B cell (primary cell): ENCODE data around the gene PRDM11. TPM values are rescaled to one million over a fixed set of nuclear protein-coding genes. Genes with fewer than 3 reads are reported as not detected.

Experiments used
- ATAC-seq: fragments of 200-7000 bp; cut with Tn5 transposase; one replicate; pipeline ENCODE4 v1.10.0; 2021; ENCODE audit warnings: low read depth, mild to moderate bottlenecking, moderate number of reproducible peaks, moderate library complexity
- CTCF ChIA-PET: fragments of 350-600 bp; sonication (Branson Sonifier 250); formaldehyde crosslinking; loops from one replicate; lab custom pipeline; 2021; ENCODE audit warnings: antibody characterized with exemption, inconsistent platforms; lab: Charles Lee
- POLR2A ChIA-PET: fragments of 350-600 bp; sonication (Branson Sonifier 250); formaldehyde crosslinking; loops from one replicate; lab custom pipeline; 2021; ENCODE audit warnings: antibody characterized with exemption; lab: Charles Lee
- DNase-seq: peaks from one replicate; pipeline ENCODE4 v3.0.0; 2013
- H2AFZ ChIP-seq: 2 replicates; pipeline ENCODE4 v1.6.1; 2012; ENCODE audit warnings: mild to moderate bottlenecking, low read depth, low read length; ENCODE audit not compliant: insufficient read depth, poor library complexity, severe bottlenecking
- H3K27ac ChIP-seq, 2 donors: 1 replicate in 1 of 2; 2 replicates in 1 of 2; pipeline ENCODE4 v1.5.1; 2012 to 2013; ENCODE audit warnings: low read length in 2 of 2, mild to moderate bottlenecking in 2 of 2, moderate library complexity in 1 of 2
- H3K27me3 ChIP-seq, 4 experiments: fragments of 200-600 bp in 1 of 4; sonication (generic) in 1 of 4; replicated peaks in 1 of 4; 1 replicate in 2 of 4; 2 replicates in 2 of 4; pipeline versions ENCODE4 v1.6.1 to v1.7.0; 2013 to 2016; ENCODE audit warnings: low read length in 3 of 4, mild to moderate bottlenecking in 2 of 4, mixed read lengths in 1 of 4, moderate library complexity in 1 of 4; ENCODE audit not compliant: insufficient read depth in 4 of 4, control insufficient read depth in 3 of 4; ENCODE audit errors: control extremely low read depth in 1 of 4
- H3K36me3 ChIP-seq, 2 experiments: replicated peaks in 1 of 2; 1 replicate in 1 of 2; 2 replicates in 1 of 2; pipeline versions ENCODE4 v1.6.1 to v1.7.1; 2013; ENCODE audit warnings: low read length in 1 of 2; ENCODE audit not compliant: insufficient read depth in 2 of 2, control insufficient read depth in 1 of 2; ENCODE audit errors: control extremely low read depth in 1 of 2, extremely low read depth in 1 of 2
- H3K4me1 ChIP-seq, 2 donors: fragments of 200-600 bp in 1 of 2; sonication (generic) in 1 of 2; 1 replicate in 1 of 2; 2 replicates in 1 of 2; pipeline versions ENCODE4 v1.5.1 to v1.6.1; 2013 to 2017; ENCODE audit warnings: low read length in 2 of 2; ENCODE audit not compliant: control insufficient read depth in 2 of 2, insufficient read depth in 2 of 2
- H3K4me2 ChIP-seq: replicated peaks from 2 replicates; pipeline ENCODE3; 2012; ENCODE audit warnings: mild to moderate bottlenecking, low read depth, low read length; ENCODE audit not compliant: poor library complexity, severe bottlenecking
- H3K4me3 ChIP-seq, 5 experiments: fragments of 200-600 bp in 1 of 5; sonication (generic) in 1 of 5; 1 replicate in 3 of 5; 2 replicates in 2 of 5; pipeline versions ENCODE4 v1.5.1 to v1.7.0; 2011 to 2016; ENCODE audit warnings: low read length in 4 of 5, mild to moderate bottlenecking in 4 of 5, low read depth in 2 of 5, control low read depth in 1 of 5, moderate library complexity in 1 of 5; ENCODE audit not compliant: insufficient read depth in 1 of 5; ENCODE audit errors: control extremely low read depth in 1 of 5, extremely low read depth in 1 of 5
- H3K79me2 ChIP-seq: fragments of 200-600 bp; sonication (generic); one replicate; pipeline ENCODE4 v1.6.0; 2016; ENCODE audit warnings: low read length; ENCODE audit not compliant: control insufficient read depth, insufficient read depth
- H3K9ac ChIP-seq: fragments of 200-600 bp; sonication (generic); 2 replicates; pipeline ENCODE4 v1.6.1; 2017; ENCODE audit warnings: mild to moderate bottlenecking, low read length, moderate library complexity
- H3K9me3 ChIP-seq, 3 donors: one replicate each; pipeline versions ENCODE4 v1.6.1 to v1.7.1; 2013; ENCODE audit warnings: low read length in 2 of 3; ENCODE audit not compliant: control insufficient read depth in 2 of 3, insufficient read depth in 1 of 3; ENCODE audit errors: control extremely low read depth in 1 of 3
- H4K20me1 ChIP-seq: 2 replicates; pipeline ENCODE4 v1.6.0; 2012; ENCODE audit warnings: mild to moderate bottlenecking, low read length; ENCODE audit not compliant: insufficient read depth, control insufficient read depth, poor library complexity, severe bottlenecking
- H3K27ac Mint-ChIP-seq: one replicate; pipeline ENCODE4 v1.8.0; 2021; ENCODE audit warnings: mixed read lengths
- H3K27me3 Mint-ChIP-seq: one replicate; pipeline ENCODE4 v1.8.0; 2021; ENCODE audit warnings: mixed read lengths
- H3K4me1 Mint-ChIP-seq: one replicate; pipeline ENCODE4 v1.8.0; 2021; ENCODE audit warnings: mixed read lengths
- H3K4me3 Mint-ChIP-seq: one replicate; pipeline ENCODE4 v1.8.0; 2021; ENCODE audit warnings: mixed read lengths
- H3K9me3 Mint-ChIP-seq: one replicate; pipeline ENCODE4 v1.8.0; 2022; ENCODE audit warnings: mixed read lengths; ENCODE audit not compliant: insufficient read depth
- CTCF ChIP-seq: fragments of 200-600 bp; IDR thresholded peaks from one replicate; pipeline ENCODE4 v1.8.0; 2022; ENCODE audit warnings: antibody characterized with exemption, mild to moderate bottlenecking
- EZH2 ChIP-seq: IDR thresholded peaks from 2 replicates; pipeline ENCODE4 v1.6.1; 2012; ENCODE audit warnings: borderline replicate concordance, low read depth, mild to moderate bottlenecking, moderate library complexity, low read length; ENCODE audit not compliant: insufficient read depth, poor library complexity, severe bottlenecking
- WGBS: methylation state at CpG from one replicate; pipeline ENCODE4 v1.1.5; 2013; ENCODE audit warnings: missing lambda C conversion rate; ENCODE audit not compliant: insufficient coverage; 5-methylcytosine and 5-hydroxymethylcytosine counted together
- intact Hi-C: fragments of 100-400 bp; cut with micrococcal nuclease; formaldehyde crosslinking; loops from one replicate; pipeline ENCODE4 v1.10.0; 2022
- polyA plus RNA-seq: library from polyadenylated mRNA; depleted of rRNA; stranded (reverse); fragments of >200 nt; gene quantifications from 2 replicates; pipeline ENCODE4 v1.2.3, GENCODE V29; 2012
- total RNA-seq, 2 donors: library from RNA; stranded (reverse); fragments of 120-200 nt in 1 of 2; gene quantifications; 1 replicate in 1 of 2; 2 replicates in 1 of 2; pipeline versions ENCODE4 v1.2.3 to v1.2.4, GENCODE V29; 2013 to 2022

PRDM11 gene
- total and polyA plus RNA-seq, 2 donors (not counting 1 experiment from before 2014, with no cell fraction given), result 9.5 to 26.2 TPM

GRCh38 chr11:45176996-45177395 is 30.6 kb downstream of the PRDM11 start:
- Mint-ChIP-seq H3K9me3 (no peaks in the 10 kb centered on the region), H3K27ac (no peak overlapping the region), H3K4me3 (no peak overlapping the region), H3K4me1 (peaks cover 22% of the 10 kb centered on the region), H3K27me3 (peaks cover 12% of the 10 kb centered on the region)
- Histone ChIP-seq H3K79me2 (peaks cover 6% of the 10 kb centered on the region), H3K36me3 (peaks cover 0 to 2% of the 10 kb centered on the region in 2 experiments), H4K20me1 (peaks cover 69% of the 10 kb centered on the region), H3K4me2 (no peak overlapping the region), H2AFZ (no peak overlapping the region), H3K27ac (no peak overlapping the region), H3K9me3 (no peaks in the 10 kb centered on the region), H3K27me3 (peaks cover 0 to 12% (median 5%) of the 10 kb centered on the region in 4 experiments), H3K9ac (no peak overlapping the region), H3K4me1 (peaks cover 8 to 18% of the 10 kb centered on the region in 2 donors), H3K4me3 (no peak overlapping the region)
- ChIA-PET POLR2A (no interaction called here), CTCF (no interaction called here)
- TF ChIP-seq EZH2, result no peak
- no peak for TF ChIP-seq CTCF
- ATAC-seq (no peak), DNase-seq (no peak)
- intact Hi-C loops, result no loop called here
- WGBS, result 71% methylated on average over 1 of the region's 1 CpG

DNA sequence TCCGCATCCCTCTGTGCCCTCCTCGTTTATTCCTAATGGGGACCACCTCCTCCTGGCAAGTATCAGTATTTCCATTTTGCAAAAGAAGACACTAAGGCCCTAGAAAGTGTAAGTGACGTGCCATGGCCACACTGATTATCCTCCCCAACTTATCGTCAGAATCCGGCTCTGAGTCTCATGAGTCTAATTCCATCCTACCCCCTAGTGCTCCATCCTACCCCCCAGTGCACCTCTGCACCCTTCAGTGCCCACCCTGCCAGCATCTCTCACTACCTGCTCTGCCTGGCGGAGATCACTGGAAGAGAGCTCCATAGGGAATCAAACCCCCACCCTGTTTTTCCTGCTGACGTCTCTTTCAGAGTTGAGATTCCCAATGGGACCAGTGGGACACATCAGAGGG is 31.8 kb downstream of the PRDM11 start:
- no peak for DNase-seq

More for the DNA sequence above, 31.8 kb downstream of the PRDM11 start:
- Mint-ChIP-seq H3K27me3 (peaks cover 12% of the 10 kb centered on the region), H3K4me3 (no peak overlapping the region), H3K9me3 (no peaks in the 10 kb centered on the region), H3K27ac (no peak overlapping the region), H3K4me1 (peaks cover 24% of the 10 kb centered on the region)
- peaks cover 6% of the 10 kb centered on the region for H3K79me2 ChIP-seq
- no peak overlapping the region for H3K4me2 ChIP-seq
- POLR2A ChIA-PET, result no interaction called here
- WGBS, result 91% methylated on average over 6 of the region's 7 CpGs
- H3K27me3 ChIP-seq, result peaks cover 0 to 12% (median 5%) of the 10 kb centered on the region in 4 experiments
- no peak overlapping the region for H2AFZ ChIP-seq
- H3K27ac ChIP-seq, result no peak overlapping the region
- H3K4me1 ChIP-seq, result peaks cover 8 to 18% of the 10 kb centered on the region in 2 donors
- no peak overlapping the region for H3K4me3 ChIP-seq
- no peak overlapping the region for H3K9ac ChIP-seq
- H4K20me1 ChIP-seq, result peaks cover 60% of the 10 kb centered on the region
- TF ChIP-seq EZH2 (no peak), CTCF (no peak)
- H3K9me3 ChIP-seq, result no peaks in the 10 kb centered on the region
- CTCF ChIA-PET, result no interaction called here
- ATAC-seq, result no peak
- intact Hi-C loops, result loop anchor here (2.0 kb wide), 1 partner anchor 31 kb away; the partner anchor contains the start of gene PRDM11
- peaks cover 0 to 15% of the 10 kb centered on the region in 2 experiments for H3K36me3 ChIP-seq
